HG03469 (cell line): ENCODE measurements around the gene AKNA.

Experiments
- ATAC-seq: cut with Tn5 transposase; IDR thresholded peaks from one replicate; pipeline ENCODE4 v1.9.1; 2021; ENCODE audit warnings: mild to moderate bottlenecking, moderate library complexity, moderate number of reproducible peaks; ENCODE audit not compliant: unreplicated experiment

Gene AKNA

DNA sequence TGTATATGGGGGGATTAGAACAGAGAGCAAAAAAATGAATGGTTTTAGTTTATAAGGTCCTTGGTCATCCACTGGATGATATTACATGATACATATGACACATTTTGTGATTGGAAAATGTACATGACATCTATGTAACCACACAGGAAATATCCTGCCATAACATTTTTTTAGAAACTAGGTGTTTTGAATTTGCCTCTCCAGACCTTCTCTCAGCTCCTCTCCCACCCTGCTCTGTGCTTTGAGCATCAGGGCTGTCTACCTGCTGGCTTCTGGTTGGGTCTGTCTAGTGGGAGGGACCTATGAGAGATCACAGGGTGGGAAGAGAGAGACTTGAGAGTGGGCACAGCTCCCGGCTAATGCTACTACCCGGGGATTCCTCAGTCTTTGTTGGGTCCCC is 24.4 kb downstream of the AKNA start:
- no peak for ATAC-seq

DNA sequence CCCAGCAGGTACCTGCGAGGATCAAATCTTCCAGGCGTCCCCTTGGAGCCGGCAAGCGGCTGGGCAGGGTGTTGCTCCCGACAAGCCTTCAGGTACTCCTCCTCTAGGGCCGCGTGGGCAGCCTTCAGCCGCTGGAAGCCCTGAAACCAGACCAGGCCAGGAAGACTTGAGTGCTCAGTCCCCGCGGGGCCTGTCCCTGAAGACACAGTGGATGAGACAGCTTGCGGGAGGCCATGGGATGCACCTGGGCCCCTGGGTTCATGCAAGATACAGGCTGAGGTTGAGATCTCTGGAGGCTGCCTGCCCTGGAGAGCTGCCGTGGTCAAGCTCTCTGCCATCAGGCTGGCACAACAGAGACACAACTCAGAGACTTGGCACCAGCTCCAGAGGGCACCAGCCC is 25.4 kb downstream of the AKNA start:
- ATAC-seq = no peak

DNA sequence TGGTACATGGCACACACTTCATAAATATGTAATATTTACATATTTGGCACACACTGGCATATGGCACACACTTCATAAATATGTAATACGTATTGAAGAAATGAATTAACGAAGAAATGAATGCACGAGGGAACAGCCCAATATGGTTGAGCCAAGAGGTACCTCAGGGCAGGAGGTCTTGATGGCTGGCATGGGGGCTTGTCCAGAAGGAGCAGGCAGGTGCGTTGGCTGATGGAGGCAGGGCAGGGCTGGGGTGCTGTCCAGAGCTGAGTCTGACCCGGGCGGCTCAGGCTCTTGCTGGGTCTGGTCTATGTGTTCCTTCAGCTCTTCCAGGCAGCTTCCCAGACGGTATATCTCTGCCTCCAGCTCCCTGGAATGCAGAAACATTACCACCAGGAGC is 26.2 kb downstream of the AKNA start:
- no peak for ATAC-seq

DNA sequence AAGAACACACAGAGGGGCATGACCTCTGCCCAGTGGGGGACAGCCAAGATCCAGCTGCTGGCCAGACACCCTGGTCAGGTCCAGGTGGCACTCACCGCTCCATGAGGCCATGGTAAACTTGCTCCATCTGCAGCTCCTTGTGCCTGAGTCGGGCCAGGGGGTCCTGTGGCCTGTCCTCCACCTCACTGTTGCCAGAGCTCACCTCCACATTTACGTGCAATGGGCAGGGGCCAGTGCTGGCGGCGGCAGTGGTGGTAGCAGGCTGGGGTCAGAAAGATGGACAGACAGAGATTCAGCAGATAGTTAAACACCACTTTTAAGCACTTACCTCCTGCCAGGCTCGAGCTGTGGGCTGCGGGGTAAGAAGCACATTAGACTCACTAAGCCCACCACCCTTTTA is 28.0 kb downstream of the AKNA start:
- ATAC-seq = no peak

DNA sequence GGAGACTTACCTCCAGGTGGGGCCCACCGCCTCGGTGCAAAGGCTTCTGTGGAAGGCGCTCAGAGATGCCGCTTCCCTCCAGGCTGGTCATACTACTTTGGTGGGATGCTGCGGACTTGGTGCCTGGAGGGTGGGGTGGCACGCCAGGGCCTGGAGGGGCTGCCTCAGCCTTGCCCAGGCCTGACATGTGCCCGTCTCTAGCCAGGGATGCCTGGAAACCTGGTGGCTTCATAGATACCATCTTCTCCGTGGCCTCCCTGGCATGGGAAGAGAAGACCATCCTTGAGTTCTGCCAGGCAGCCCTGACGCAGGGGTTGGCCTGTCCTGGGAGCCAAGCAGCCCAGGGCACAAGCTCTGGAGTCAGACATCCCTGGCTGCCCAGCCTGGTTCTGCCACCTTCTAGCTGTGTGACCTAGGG is 29.9 kb downstream of the AKNA start:
- ATAC-seq = no peak

DNA sequence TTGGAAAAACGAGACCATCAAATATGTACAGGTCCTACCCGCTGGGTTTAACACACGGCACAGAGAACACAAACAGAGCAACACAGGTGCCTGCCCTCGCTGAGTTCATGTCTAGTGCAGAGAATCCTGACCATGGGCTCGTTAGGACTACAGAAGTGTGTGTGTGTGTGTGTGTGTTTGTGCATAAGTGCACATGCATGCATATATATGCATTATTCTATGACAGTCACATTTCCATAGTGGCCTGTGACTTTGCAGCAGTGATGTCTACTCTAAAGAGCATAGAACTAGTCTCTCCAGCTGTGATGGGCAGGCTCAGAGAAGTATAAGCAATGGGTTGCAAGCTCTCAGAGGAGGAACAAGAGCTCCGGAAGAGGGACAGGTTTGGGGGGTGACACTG is 30.4 kb downstream of the AKNA start:
- ATAC-seq = no peak

DNA sequence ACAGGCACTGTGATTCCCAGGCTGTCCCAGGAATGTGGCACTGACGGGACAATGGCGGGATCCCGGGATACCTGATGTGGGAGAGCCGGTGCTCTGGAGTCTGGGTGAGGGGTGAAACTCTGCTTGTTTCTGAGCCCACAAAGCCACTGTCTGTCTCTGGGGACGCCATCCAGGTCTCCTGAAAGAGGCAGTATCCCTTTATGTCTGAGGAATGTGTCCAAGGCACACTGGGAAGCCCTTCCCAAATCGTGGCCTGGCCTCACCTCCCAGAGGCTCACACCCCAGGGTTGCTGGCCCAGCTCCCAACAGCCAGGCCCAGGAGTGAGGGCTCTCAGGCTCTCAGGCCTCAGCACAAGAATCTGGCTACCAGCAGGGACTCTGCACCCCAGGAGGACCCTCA is 31.0 kb downstream of the AKNA start:
- ATAC-seq = no peak

DNA sequence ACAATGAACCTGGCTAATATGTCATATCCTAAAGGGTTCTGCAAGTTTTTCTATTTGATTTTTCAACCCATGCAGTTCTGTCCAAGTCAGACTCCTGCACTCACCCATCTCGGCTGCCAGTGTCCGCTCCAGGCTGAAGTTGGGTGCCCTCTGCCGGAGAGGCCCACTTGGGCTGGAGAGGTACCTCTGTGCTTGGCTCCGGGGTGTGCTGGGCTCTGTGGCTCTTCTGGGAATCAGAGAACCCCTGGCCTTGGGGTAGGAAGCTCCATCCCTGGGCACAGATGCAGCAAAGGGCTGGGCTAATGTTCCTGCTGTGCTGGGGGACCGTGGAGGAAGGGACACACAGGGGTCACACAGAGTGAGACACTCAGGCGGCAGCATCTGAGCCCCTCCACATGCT is 32.0 kb downstream of the AKNA start:
- ATAC-seq = no peak

DNA sequence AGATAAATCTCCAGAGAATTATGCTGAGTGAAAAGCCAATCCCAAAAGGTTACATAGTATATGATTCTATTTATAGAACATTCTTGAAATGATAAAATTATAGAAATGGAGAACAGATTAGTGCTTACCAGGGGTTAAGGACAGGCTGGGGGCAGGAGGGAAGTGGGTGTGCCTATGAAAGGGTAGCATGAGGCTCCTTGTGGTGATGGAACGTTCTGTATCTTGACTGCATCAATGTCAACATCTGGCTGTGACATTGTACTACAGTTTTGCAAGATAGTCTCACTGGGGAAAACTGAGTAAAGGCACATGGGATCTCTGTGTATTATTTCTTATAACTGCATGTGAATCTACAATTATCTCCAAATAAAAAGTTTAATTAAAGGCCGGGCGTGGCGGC is 35.9 kb downstream of the AKNA start:
- ATAC-seq = no peak

DNA sequence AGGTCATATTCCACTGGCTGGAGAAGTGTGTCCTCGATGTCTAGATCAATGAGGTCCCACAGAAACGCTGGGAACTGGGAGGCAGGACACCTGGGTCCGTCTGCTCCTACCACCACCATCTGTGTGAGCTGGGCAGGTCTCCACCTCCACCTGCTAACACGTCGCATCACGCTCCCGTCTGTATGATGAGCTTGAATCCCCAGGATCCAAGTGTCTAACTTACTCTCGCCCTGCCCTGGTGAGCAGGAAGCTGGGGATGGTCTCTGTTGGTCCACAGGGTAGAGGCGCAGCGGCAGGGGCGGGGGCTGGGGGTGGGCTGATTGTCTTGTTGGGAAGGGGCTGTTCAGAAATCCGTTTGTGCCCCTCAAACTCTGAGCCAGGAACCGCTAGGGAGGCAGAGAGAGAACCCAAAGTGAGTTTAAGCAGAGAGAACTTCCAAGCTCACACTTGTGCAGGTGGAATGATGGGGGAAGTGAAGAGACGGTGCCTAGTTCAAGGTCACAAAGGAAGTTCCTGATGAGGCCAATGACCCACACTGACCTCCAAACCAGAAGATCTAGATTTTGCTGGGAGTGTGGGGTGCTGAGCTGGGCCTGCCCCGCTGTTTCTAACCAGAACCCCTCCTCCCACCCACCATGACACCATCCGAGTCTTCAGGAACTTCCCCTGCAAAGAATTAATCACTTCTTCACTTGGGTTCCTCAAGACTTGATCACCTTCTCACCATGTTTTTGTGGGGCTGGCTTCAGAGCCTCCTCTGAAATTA is 37.0 kb downstream of the AKNA start:
- ATAC-seq = no peak

DNA sequence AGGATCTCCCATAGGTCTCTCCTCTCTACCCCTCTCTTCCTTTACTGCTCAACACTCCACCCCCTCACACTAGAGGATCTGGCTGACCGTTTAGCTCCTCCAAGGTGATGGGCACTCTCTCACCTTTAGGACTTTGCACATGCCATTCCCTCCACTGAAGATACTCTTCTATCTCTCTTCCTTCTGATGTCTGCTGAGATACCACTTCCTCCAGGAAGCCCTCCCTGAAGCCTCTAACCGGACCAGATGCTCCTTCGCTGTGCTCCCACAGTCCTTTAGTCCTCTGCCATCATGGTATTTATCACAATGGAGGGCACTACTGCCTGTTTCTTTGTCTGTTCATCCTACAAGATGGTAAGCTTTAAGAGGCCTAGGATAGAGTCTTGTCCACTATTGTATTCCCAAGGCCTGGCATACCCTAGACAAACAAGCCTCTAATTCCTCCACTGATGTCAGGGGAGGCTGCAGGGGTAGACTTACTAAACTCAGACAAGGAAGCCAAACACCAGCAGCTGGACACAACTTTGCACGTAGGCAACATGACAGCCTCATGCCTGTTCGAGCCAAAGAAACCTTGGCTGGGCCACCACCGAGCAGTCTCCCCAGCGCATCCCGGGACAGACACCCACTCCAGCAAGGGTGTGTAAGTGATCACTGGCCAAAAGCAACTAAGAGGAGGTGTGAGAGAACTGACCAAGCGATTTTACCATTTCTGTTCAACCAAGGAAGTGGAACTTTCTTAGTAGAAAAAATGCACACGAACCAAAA is 37.9 kb downstream of the AKNA start:
- no peak for ATAC-seq

DNA sequence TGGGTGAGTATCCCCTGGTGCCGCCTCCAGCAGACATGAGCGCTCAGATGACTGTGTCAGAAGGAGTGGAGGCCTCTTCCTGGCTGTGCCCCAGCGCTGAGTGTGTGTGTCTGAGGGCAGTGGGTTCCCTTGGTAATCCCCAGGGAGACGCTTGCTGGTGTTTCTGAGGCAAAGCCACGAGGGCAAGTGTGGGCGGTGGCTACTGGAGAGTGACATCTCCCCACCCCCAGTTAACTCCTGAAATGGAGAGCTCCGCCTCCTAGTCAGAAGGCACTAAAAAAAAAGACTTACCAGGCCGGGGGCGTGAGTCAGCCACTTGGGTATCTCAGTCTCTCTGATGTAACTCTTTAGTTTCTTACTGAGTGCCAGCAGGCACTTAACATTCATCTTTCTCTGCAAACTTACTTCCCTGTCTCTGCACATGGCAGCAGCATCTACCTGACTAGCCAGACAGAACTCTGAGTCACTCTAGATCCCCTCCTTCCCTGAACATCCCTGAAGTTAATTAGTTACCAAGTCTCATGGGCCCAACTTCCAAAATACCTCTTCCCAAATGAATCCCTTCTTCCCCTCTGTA is 38.8 kb downstream of the AKNA start:
- ATAC-seq = peak; percentile 92

DNA sequence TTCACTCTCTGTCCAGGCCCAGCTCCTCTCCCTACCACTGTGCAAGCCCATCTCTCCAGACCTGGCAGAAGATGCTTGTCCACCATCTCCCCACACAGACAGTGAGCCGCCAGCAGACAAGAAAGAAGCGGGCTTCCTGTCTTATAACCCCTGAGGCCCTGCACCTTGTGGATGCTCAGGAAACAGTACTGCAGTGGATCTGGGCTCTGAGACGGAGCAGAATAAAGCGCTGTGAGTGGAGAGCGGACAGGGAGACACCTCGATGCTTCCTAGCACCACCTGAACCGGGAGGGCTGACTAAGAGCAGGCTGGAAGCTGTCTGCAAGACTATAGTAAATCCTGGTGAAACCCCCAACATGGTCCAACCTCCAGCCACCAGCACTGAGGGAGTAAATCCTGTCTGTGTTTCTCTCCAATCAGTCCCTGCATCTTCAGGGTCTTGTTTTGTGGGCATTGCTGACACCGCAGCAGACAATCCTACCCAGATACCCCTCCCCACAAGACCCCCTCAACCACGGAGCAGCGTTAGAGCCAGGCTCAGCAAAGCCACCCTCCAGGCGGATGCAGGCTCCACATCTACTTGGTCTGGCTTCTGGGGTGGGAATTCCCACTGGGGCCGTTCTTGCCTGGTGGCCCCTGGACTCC is 39.4 kb downstream of the AKNA start:
- ATAC-seq = no peak

DNA sequence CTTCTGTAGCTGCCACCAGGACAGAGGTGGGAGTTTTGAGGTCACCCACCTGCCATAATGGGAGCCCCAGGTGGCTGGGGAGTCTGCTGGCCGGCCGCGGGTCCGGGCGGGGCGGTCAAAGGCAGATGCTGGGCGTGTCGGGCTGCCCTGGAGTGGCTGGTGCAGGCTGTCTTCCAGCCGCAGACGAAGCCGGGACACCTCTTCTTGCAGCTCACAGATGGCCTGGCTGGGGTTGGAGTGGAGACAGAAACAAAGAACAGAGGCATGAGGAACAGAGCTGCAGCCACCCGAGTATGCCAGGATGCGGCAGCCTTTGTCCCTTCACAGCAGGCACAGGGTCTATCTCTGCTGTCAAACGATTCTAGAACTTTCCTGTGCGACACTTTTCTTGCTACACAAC is 40.1 kb downstream of the AKNA start:
- no peak for ATAC-seq

DNA sequence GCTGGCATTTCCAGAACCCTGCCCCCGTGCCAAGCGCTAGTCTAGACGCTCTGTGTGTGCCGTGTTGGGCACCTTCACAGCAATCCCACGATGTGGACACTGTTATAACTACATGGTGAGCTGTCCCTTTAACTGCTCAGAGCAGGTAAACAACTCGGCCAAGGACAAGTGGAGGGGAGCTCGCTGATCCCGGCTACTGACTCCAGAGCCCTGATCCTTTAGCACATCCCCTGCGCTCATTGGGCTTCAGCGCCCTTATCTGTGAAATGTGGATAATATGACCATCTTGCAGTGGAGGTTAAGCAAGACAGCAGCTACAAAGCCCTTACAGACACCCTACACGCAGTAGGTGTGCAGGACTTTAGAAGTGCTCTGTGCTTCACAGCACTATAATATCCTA is 41.6 kb downstream of the AKNA start:
- ATAC-seq = no peak

DNA sequence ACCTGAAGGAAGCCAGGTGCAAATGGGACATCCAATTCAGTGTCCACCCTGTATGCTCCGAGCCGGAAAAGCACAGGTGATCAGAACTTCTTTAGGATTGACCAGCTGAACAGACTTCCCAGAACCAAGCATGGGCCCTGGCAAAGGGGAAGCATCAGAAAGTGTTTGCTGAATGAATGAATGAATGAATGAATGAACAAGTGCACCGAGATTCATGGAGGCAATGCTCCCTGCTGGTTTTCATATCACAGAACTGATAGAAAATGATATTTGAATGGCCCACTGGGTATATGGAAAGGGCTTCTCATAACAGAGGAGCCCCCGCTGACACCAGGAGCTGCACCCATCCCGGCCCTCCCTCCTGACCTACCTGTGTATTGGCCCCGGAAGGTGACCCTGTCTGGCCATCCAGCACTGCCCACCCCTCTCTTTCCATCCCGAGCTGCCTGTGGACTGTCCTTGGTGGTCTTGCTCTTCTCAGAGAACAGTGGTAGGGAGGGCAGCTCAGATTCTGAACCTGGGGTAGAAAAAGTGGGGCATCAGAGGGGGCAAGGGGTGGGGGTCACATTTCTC is 42.2 kb downstream of the AKNA start:
- ATAC-seq = no peak

DNA sequence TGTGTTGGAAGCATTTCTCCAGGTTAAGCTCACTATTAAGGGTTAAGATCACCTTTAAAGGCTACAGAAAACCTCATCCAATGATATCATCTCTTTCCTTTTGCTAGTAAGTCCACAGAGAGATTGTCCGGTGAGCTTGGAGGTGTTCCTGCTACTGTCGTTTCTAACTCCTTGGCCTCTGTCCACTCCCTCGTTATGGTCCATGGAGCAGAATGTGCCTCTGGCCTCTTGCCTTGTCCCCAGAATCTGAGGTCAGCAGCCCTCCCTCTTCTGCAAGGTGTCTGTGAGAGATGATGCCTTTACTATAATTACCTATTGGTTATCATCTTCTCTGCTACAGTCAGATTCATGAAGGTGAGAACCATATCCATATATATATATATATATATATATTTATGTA is 43.1 kb downstream of the AKNA start:
- ATAC-seq = no peak

DNA sequence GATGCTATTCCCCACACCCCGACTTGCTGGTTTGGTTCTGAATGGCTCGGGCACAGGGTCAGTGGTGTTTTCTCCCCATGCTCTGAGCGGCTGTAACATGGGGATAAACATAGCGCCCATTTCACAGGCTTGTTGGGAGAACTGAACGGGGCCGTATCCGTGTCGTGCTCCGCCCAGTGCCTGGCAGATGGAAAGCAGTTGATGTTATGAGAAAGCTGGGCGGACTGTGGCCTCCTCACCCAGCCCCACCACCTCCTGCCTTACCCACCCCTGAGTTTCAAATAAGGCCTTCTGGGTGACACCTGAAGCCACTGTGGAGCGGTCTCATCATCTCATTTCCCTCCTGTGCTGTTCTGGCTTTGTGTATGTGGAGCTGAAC is 43.6 kb downstream of the AKNA start:
- no peak for ATAC-seq

DNA sequence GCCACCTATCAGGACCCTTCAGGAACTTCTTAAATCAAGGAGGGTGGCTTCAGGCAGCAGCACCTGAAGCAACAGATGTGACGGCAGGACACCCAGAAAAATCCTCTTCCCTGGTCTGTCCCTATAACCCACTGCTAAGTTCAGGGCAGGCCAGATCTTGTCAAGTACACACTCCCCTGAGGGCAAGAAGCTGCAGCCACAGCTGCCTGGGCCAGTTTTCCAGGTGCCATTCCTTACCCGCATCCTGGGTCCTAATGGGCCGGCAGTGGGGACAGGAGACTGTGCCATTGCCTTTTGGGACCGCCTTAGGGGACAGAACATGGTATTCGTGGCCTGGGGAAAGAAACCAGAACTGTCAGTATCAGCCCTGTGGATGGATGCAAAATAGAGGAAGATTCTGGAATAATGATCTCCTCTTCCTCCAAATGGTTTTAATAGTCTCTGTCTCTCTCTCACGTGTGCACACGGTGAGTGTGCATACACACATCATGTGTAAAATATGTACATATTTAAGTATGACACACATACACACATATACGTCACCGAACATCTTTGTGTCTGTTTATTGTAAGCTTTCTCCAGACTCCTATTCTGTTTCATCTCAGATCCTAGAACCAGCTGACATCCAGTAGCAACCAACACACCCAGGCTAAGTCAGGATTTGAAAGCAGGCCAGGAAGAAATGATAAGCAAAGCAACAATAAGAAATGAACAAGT is 44.2 kb downstream of the AKNA start:
- ATAC-seq = no peak

DNA sequence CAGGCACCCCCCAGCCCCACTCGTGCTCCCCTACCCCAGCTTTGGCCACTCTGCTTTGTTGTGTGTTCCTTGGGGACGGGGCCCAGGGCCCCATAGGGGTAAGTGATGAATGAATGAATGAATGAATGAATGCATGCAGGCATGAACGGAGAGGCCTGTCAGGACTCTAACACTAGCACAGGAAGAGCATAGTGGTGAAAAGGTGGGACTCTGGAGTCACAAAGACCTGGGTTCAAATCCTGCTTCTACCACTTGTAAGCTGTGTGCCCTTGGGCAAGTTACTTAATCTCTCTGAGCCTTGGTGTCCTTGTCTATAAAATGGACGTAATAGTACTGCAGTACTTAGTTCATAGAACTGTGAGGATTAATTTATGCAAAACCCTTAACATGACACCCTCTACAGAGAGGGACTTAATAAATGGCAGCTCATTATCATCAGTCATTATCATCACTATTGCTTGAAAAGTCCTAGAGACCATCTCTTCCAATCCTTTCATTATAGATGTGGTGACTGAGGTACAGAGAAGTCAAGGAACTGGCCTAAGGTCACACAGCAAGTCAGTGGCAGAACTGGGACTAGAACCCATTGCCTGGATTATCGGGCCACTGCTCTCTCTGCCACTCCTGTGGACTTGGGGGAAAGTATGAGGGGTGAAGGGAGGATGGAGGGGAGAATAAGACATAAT is 44.9 kb downstream of the AKNA start:
- ATAC-seq = no peak
